Thyroid gland (tissue), 4 donors: Measurements from ENCODE around the gene PAX8.

Experiments
- CTCF ChIP-seq, 6 experiments: fragments of 200-600 bp in 3 of 6; fragments of 450-650 bp in 3 of 6; sonication (generic) in 3 of 6; IDR thresholded peaks; one replicate each; pipeline ENCODE4 v1.5.1; 2016 to 2019; ENCODE audit warnings: antibody characterized with exemption in 6 of 6, mild to moderate bottlenecking in 2 of 6, inconsistent platforms in 1 of 6, moderate library complexity in 1 of 6
- POLR2A ChIP-seq, 2 donors: fragments of 450-650 bp; IDR thresholded peaks; one replicate each; pipeline ENCODE4 v1.6.1; 2017; ENCODE audit warnings: antibody characterized with exemption in 2 of 2, mild to moderate bottlenecking in 2 of 2, moderate library complexity in 1 of 2

- TF ChIP-seq CTCF (IDR thresholded peaks at IDR 0.05) (no peak), POLR2A (IDR thresholded peaks at IDR 0.05) (peak in 1 of 2 donors; percentile 17)
Observed at GRCh38 chr2:113240915-113241911, 37.5 kb downstream of the PAX8 start.
